EL (cell line): ENCODE data around the gene P2RY8.
"Not testable (repeated sequence)": the region's sequence is repeated elsewhere in the genome, so short reads cannot be mapped to it uniquely, and the experiment has no call there.

Source experiments
- DNase-seq: peaks from one replicate; pipeline ENCODE4 v3.0.0-alpha.2; 2016

The P2RY8 gene

GRCh38 chrX:1484638-1485019 lies 52.4 kb downstream of the P2RY8 start:
- DNase-seq, result no peak

GRCh38 chrX:1483843-1484637 lies 52.9 kb downstream of the P2RY8 start:
- DNase-seq, result no peak

GRCh38 chrX:1482530-1482928 lies 54.5 kb downstream of the P2RY8 start:
- DNase-seq, result not testable (repeated sequence)

- peak; percentile 85 for DNase-seq
Observed at GRCh38 chrX:1481636-1482529, 55.1 kb downstream of the P2RY8 start.

GRCh38 chrX:1480082-1480785 lies 56.8 kb downstream of the P2RY8 start:
- no peak for DNase-seq

GRCh38 chrX:1477801-1478458 lies 59.1 kb downstream of the P2RY8 start:
- peak; percentile 65 for DNase-seq

- DNase-seq, result no peak
Observed at GRCh38 chrX:1477229-1477628, 59.8 kb downstream of the P2RY8 start.

GRCh38 chrX:1476682-1477081 lies 60.3 kb downstream of the P2RY8 start:
- DNase-seq, result no peak

GRCh38 chrX:1475881-1476280 lies 61.1 kb downstream of the P2RY8 start:
- no peak for DNase-seq

- no peak for DNase-seq
Observed at GRCh38 chrX:1475481-1475880, 61.5 kb downstream of the P2RY8 start.

GRCh38 chrX:1474593-1474992 lies 62.4 kb downstream of the P2RY8 start:
- DNase-seq, result not testable (repeated sequence)

- DNase-seq, result no peak
Observed at GRCh38 chrX:1472975-1473374, 64.0 kb downstream of the P2RY8 start.

GRCh38 chrX:1468250-1468772 lies 68.7 kb downstream of the P2RY8 start:
- DNase-seq, result peak; percentile 77

- no peak for DNase-seq
Observed at GRCh38 chrX:1466971-1467561, 69.9 kb downstream of the P2RY8 start.

GRCh38 chrX:1466232-1466661 lies 70.7 kb downstream of the P2RY8 start:
- DNase-seq, result no peak

- no peak for DNase-seq
Observed at GRCh38 chrX:1465286-1466231, 71.4 kb downstream of the P2RY8 start.

GRCh38 chrX:1464971-1465285 lies 72.1 kb downstream of the P2RY8 start:
- DNase-seq, result no peak

- DNase-seq, result no peak
Observed at GRCh38 chrX:1464041-1464970, 72.7 kb downstream of the P2RY8 start.

- DNase-seq, result no peak
Observed at GRCh38 chrX:1463581-1463980, 73.4 kb downstream of the P2RY8 start.
